ENCODE measurements around the gene KIRREL3.
A peak's percentile ranks its signal among the peaks of the same experiment; 100 is the strongest.

KIRREL3 gene

DNA sequence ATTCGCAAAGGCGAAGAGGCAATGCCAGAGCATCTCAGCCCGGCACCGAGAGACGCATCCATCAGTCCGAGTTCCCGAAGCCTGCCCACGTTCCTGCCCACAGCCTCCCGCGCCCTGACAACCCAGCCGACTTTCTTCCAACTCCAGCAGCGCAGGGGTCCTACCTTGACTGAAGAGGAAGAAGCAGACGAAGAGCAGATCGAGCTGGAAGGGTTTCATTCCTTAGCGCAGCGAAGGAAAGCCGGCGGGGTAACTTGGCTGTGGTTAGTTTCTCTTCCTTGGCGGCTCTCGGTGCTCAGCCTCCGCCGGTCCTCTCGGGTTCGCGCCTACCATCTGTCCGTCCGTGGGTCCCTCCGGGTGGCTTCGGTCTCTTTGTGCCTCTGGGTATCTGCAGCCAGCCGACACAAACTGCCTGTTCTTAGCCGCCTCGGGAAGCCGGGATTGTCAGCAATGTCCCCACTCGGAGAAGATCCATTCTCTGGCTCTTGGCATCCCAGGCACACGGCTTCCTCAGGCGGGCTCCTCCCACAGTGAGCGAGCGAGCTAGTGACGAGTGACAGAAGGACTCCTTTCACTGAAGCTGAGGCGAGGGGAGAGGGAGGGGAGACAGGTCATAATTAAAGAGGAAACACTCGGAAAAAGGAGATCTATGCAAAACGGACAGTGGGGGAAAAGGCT lies at the start of gene KIRREL3:
TSS of gene KIRREL3 (minus strand) at position 480 of the 678 bp plus-strand sequence.
- no peak for DNase-seq (ENCODE audit: low read depth in 2 of 2)

DNA sequence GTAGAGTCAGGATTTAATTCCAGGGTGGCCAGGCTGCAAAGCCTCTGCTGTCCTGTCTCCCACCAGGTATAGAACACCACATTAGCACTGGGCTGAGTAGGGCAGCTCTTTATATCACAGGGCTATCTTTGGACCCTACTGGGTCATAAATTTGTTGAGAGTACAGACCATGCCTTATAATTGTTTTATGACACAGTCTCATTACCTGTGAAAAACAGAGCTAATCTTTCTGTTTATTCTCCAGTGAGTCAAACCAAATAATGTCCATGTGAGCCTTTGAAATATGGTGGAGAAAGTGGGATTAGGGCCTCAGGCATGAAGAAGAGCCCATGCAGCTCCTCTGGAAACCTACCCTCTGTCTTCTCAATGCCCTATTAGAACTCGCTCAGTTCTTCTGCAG lies 49.6 kb upstream of the KIRREL3 start:
- DNase-seq (ENCODE audit: low read depth in 2 of 2): no peak

DNA sequence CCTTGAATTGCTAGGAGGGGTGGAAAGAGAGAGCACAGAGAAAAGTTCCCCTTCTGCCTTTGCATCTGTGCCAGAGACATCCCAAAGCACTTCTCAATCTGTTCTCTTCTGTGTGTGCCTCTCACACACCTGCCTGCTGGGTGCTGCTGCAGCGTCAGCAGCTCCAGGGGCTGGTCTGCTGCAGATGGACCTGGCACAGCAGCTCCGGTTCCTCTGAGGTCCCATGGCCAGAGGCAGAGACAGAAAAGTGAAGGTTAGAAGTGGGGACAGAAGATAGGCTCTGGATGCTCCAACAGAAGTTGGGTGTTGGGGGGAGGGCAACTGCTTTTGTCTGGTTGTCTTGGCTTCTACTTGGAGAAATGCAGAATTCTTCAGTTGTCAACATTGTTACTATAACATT lies 48.9 kb upstream of the KIRREL3 start:
- no peak for DNase-seq (ENCODE audit: low read depth in 2 of 2)

DNA sequence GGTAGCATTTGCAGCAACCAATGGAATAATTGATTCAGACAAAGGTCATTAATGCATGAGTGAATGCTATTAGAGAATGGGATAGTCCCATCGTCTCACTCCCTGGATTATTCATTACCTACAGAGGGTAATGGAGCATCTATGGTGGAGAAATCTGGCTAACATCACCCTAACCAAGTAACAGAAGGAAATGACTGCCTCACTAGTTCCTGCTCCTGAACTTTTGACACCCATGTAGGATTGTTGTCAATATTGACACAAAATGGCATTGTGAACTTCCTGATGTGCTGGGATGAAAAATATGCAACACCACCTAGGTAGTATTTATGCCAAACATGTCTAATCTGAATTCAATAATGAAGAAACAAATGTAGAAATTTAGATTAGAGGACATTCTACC lies 44.0 kb upstream of the KIRREL3 start:
- DNase-seq (ENCODE audit: low read depth in 2 of 2): no peak

DNA sequence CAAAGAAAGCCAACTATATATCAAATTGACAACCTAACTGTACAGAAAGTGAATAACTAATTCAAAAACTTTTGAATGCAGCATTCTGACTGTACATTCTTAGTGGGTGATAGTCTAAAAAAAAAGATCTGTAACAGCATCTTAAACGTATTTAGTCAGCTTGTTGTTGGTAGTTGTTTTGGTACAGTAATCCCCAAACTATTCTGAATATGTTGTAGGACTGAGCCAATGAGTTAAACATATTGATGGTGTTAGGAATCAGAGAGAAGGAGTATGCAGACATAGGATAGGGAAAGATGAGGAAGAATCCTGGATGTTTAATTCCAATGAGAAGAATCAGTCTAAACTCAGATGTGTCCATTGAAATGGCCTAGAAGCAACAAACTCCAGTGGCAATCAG lies 41.9 kb upstream of the KIRREL3 start:
- peak; percentile 72 to 74 for DNase-seq (ENCODE audit: low read depth in 2 of 2)

DNA sequence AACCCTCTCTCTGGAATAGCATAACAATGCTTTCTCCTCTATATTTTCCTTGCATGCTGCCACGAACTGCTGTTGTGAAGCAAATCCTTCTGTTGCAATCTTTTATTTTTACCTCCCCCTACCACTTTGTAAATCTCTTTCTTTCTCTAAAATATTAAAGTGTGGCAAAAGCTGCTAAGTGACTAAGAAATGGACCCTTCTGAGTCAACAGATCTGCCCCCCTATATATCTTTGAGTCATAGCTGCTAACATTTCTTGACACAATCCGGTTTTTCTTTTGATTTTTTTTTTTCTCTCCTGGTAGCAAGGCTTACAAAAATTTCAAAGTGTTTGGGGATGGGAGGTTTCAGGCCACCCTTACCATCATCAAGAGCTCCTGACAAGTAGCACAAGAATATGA lies 39.0 kb upstream of the KIRREL3 start:
- peak in 1 of 2 experiments; percentile 5 for DNase-seq (ENCODE audit: low read depth in 2 of 2)

- no peak for DNase-seq (ENCODE audit: low read depth in 2 of 2)
These were observed 37.0 kb upstream of the KIRREL3 start for GRCh38 chr11:127037596-127037995.

GRCh38 chr11:127037001-127037400 lies 36.4 kb upstream of the KIRREL3 start:
- no peak for DNase-seq (ENCODE audit: low read depth in 2 of 2)

GRCh38 chr11:127035824-127036223 lies 35.3 kb upstream of the KIRREL3 start:
- DNase-seq (ENCODE audit: low read depth in 2 of 2): no peak

DNA sequence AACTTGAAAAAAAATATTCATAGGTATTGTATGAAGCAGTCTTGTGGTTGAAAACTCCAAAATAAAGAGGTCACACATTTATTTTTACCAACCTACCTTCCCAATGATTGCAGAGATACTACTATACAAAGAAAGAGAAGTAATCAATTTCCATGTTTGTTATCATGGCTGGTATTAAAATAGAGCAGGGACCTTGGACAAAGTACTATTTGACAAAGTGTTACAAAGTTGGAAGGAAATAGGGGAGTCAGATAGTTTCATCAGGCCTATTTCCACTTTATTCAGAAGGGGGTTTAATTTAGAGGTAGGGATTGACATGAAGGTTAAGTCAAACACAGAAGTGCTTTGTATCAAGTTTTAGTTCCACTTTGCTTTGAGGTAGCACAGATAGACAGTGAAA lies 34.4 kb upstream of the KIRREL3 start:
- DNase-seq (ENCODE audit: low read depth in 2 of 2): no peak

GRCh38 chr11:127028648-127029047 lies 28.1 kb upstream of the KIRREL3 start:
- no peak for DNase-seq (ENCODE audit: low read depth in 2 of 2)

DNA sequence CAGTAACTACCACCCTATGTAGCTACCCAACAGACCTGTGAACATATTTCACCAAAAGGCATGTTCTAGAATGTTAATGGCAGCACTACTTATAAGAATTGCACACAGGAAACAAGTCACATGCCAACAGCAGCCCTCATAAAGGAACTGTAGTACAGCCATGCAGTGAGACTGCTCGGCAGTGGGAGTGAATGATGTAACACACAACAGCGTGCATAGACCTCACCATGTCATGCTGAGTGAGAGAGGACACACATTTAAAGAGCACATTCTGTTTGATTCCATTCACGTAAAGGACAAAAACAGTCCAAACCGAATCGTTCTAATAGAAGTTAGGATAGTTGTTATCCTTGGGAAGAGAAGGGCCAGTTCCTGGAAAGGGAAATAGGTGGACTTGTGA lies 27.2 kb upstream of the KIRREL3 start:
- no peak for DNase-seq (ENCODE audit: low read depth in 2 of 2)

- no peak for DNase-seq (ENCODE audit: low read depth in 2 of 2)
These were observed 26.4 kb upstream of the KIRREL3 start for GRCh38 chr11:127027000-127027399.

GRCh38 chr11:127023991-127024390 lies 23.4 kb upstream of the KIRREL3 start:
- no peak for DNase-seq (ENCODE audit: low read depth in 2 of 2)

GRCh38 chr11:127018683-127019279 lies 18.2 kb upstream of the KIRREL3 start:
- no peak for DNase-seq (ENCODE audit: low read depth in 2 of 2)

GRCh38 chr11:127017482-127017881 lies 16.9 kb upstream of the KIRREL3 start:
- DNase-seq (ENCODE audit: low read depth in 2 of 2): peak; percentile 45 to 52

DNA sequence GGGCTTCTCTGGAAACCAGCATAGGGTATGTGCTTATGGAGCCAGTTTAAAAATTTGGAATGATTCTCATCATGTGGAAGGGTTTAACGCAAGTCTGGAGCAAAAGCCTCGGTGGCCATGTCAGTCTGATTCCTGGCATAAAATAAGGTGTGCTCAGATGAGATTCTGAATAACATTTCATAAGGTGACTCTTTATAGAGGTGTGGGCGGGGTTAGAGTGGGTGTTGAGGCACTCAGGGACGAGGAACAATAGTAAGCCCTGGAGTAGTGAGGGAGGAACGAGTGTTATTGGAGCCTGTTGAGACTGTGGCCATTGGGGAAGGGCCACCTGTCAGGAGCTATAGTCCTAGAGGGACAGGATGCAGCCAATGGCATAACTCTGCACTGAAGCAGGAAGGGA lies 13.0 kb upstream of the KIRREL3 start:
- DNase-seq (ENCODE audit: low read depth in 2 of 2): no peak

GRCh38 chr11:127006311-127006710 lies 5.7 kb upstream of the KIRREL3 start:
- no peak for DNase-seq (ENCODE audit: low read depth in 2 of 2)

DNA sequence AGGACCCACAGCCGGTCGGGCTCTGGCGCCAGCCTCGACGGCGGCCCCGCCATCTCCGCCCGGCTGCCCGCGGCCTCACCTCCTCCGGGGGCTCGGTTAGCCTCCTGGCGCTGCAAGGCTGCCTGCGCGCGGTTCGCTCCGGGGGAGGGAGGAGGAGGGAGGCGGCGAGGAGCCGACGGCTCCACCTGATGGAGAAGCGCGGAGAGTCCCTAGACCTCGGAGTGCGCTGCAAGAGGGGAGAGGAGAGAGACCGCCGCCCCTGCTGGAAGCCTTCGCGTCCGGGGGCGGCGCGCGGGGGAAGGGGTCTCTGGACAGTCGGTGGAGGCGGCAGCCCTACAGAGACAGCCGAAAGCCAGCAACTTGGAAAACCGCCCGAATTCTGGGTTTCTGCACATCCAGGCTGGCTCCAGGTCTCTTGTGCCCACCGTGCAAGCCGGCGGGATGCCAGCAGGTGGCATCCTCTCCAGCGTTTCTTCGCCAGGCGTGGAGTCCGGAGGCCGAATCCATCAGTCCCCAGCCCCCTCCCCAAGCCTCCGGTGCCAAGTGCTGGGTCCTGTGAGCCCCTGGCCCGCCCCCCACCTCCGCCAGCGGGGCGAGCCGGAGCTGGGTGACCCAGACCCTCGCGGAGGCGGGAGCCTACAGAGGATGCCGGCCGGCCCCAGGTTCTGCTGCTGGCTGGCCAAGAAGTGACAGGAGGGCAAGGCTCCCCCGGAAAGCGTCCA lies 2.9 kb upstream of the KIRREL3 start:
- DNase-seq (ENCODE audit: low read depth in 2 of 2): no peak

DNA sequence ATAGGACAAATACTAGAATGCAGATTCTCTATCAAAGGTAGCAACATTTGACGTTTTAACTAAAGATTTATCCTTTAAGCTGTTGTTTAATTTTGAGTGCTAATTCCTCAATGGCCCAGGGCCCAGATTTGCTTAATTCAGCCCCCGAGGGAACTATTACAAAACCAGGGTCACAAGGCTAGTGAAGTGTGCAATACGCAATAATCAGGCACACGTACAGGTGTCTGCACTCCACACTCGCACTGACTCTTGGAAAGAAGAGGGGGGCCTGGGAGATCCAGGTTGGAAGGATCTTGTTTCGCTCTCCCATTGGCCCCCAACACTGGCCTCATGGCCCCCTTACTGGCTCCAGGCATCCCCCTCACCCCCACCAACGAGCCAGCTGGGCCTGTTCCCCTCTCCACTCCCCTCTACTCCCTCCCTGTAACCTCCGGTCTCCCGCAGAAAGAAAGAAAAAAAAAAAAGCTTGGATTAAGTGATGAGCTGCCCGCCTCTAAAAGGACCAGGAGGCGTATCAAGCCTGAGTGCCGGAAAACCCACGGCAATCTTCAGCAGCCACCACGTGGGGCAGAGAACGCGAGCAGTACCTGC lies 2.2 kb upstream of the KIRREL3 start:
- no peak for DNase-seq (ENCODE audit: low read depth in 2 of 2)

- no peak for DNase-seq (ENCODE audit: low read depth in 2 of 2)
These were observed 411 bp upstream of the KIRREL3 start for GRCh38 chr11:127000981-127001380.

- DNase-seq (ENCODE audit: low read depth in 2 of 2): no peak
These were observed 1.2 kb downstream of the KIRREL3 start for GRCh38 chr11:126999366-126999765.

DNA sequence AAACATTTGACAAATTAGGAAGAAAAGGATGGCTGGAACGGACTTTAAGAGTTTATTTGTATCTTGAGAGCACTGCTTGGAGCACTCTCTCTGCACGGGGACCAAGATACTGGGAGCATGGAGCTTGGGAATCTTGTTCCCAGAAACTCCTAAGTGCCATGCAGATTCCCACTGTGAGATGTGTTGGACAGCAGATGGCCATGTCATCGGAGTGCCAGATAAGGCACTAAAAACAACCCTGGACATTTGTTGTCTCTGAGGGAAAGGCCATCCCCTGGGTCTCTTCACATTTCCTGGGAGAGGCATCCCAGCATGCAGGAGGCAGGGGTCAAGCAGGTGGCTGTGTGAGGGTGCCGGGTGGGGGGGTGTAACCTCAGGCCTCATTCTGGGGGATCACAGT lies 2.9 kb downstream of the KIRREL3 start:
- DNase-seq (ENCODE audit: low read depth in 2 of 2): no peak

Measured in fibroblast of skin of left biceps (primary cell).